Omental fat pad (tissue), 4 donors: ENCODE results near the gene SMPDL3B. TPM values are rescaled to one million over a fixed set of nuclear protein-coding genes. Genes with fewer than 3 reads are reported as not detected.

Source experiments
- ATAC-seq: fragments of 150-250 bp; one replicate; pipeline ENCODE4 v1.9.1; 2016; ENCODE audit warnings: mild to moderate bottlenecking, moderate library complexity; ENCODE audit not compliant: low FRiP score
- DNase-seq: peaks from one replicate; pipeline ENCODE4 v3.0.0-alpha.2; 2019; ENCODE audit warnings: low spot score
- CTCF ChIP-seq, 3 donors: fragments of 450-650 bp; IDR thresholded peaks; one replicate each; pipeline ENCODE4 v1.5.1; 2016 to 2017; ENCODE audit warnings: antibody characterized with exemption in 3 of 3, mild to moderate bottlenecking in 3 of 3, moderate library complexity in 2 of 3
- total RNA-seq, 4 donors: library from RNA; depleted of rRNA; stranded (reverse); fragments of >200 nt; gene quantifications; one replicate each; pipeline ENCODE4 v1.1.0, GENCODE V29; 2016

The SMPDL3B gene
- total RNA-seq, 4 donors from 2014 or later, result 0.63 to 17.2 (median 3.6) TPM

- DNase-seq, result no peak
- ATAC-seq, result no peak
- no peak for TF ChIP-seq CTCF (IDR thresholded peaks at IDR 0.05)
Observed at GRCh38 chr1:27940297-27940696, 5.5 kb downstream of the SMPDL3B start.

GRCh38 chr1:27940870-27941560, 6.2 kb downstream of the SMPDL3B start:
- no peak for TF ChIP-seq CTCF (IDR thresholded peaks at IDR 0.05)
- ATAC-seq, result no peak
- DNase-seq, result no peak

- DNase-seq (no peak), ATAC-seq (no peak)
- no peak for TF ChIP-seq CTCF (IDR thresholded peaks at IDR 0.05)
Observed at GRCh38 chr1:27941671-27942540, 7.1 kb downstream of the SMPDL3B start.

- no peak for DNase-seq
- no peak for ATAC-seq
- TF ChIP-seq CTCF (IDR thresholded peaks at IDR 0.05), result no peak
Observed at GRCh38 chr1:27945020-27945419, 10.2 kb downstream of the SMPDL3B start.

GRCh38 chr1:27949027-27949426, 14.2 kb downstream of the SMPDL3B start:
- DNase-seq, result no peak
- TF ChIP-seq CTCF (IDR thresholded peaks at IDR 0.05), result no peak
- ATAC-seq, result no peak

- ATAC-seq (no peak), DNase-seq (no peak)
- no peak for TF ChIP-seq CTCF (IDR thresholded peaks at IDR 0.05)
Observed at GRCh38 chr1:27951396-27951795, 16.6 kb downstream of the SMPDL3B start.
